ENCODE results near the gene CCDC88B. TPM values are rescaled to one million over a fixed set of nuclear protein-coding genes. Genes with fewer than 3 reads are reported as not detected.

CCDC88B gene
- total and polyA plus RNA-seq, 10 of the 15 experiments (the other 5 are each of a cell fraction or from before 2014, with no cell fraction given), result 0.24 to 66.0 (median 19.2) TPM

- ATAC-seq (no peak), DNase-seq (ENCODE audit: low read depth, low spot score) (no peak), FAIRE-seq (no peak)
- Histone ChIP-seq H3K27me3 (replicated peaks in 1 of 2; ENCODE audit: control insufficient read depth in 2 of 2, insufficient read depth in 2 of 2, low read length in 1 of 2) (no peaks in the 10 kb centered on the region), H3K9me3 (replicated peaks; ENCODE audit: control insufficient read depth, insufficient read depth, low read length) (no peaks in the 10 kb centered on the region; the same call in 2 of the 3 replicates), H3K36me3 (ENCODE audit: control insufficient read depth in 2 of 2, insufficient read depth in 2 of 2, low read length in 1 of 2) (peaks cover 5 to 17% of the 10 kb centered on the region in 2 experiments; a peak in 3 of 4 replicates), H3K4me2 (ENCODE audit: control insufficient read depth, insufficient read depth) (no peak overlapping the region), H2AFZ (ENCODE audit: control insufficient read depth, low read depth, low read length) (no peak overlapping the region), H3K9ac (ENCODE audit: control insufficient read depth, insufficient read depth, low read length) (no peak overlapping the region), H3K4me3 (no peak overlapping the region), H3K27ac (ENCODE audit: control insufficient read depth, insufficient read depth) (no peak overlapping the region), H3K79me2 (ENCODE audit: control insufficient read depth, insufficient read depth, low read length) (no peaks in the 10 kb centered on the region; the same call in 1 of the 2 replicates), H4K20me1 (ENCODE audit: control insufficient read depth, insufficient read depth) (no peaks in the 10 kb centered on the region), H3K4me1 (ENCODE audit: control insufficient read depth, insufficient read depth, low read length) (peaks cover 6% of the 10 kb centered on the region)
- in situ Hi-C loops (cut with MboI) (no loop called here), intact Hi-C loops (cut with micrococcal nuclease; ENCODE audit: unreplicated experiment) (no loop called here)
- no peak for TF ChIP-seq YY1 (IDR thresholded peaks at IDR 0.05; ENCODE audit: low read depth, low read length)
- TF ChIP-seq RCOR1 (conservative IDR thresholded peaks at IDR 0.05; ENCODE audit: low read depth, low read length), result no peak
- TF ChIP-seq NKRF (conservative IDR thresholded peaks at IDR 0.05), result no peak
- no peak for TF ChIP-seq SKIL (IDR thresholded peaks at IDR 0.05; ENCODE audit: low read depth, poor library complexity, severe bottlenecking)
- no peak for TF ChIP-seq REST (IDR thresholded peaks at IDR 0.05; ENCODE audit: low read depth, low read length)
- TF ChIP-seq RBBP5 (conservative IDR thresholded peaks at IDR 0.05), result no peak
- TF ChIP-seq IKZF2 (IDR thresholded peaks at IDR 0.05), result no peak
- no peak for TF ChIP-seq ZNF622 (IDR thresholded peaks at IDR 0.05)
- TF ChIP-seq STAT1 (conservative IDR thresholded peaks at IDR 0.05), result no peak
- no peak for TF ChIP-seq MTA2 (IDR thresholded peaks at IDR 0.05; ENCODE audit: low read depth)
- TF ChIP-seq ATF7 (IDR thresholded peaks at IDR 0.05; ENCODE audit: low read depth), result no peak
- TF ChIP-seq ZBED1 (IDR thresholded peaks at IDR 0.05; ENCODE audit: borderline replicate concordance), result no peak
- TF ChIP-seq DPF2 (IDR thresholded peaks at IDR 0.05), result no peak
- TF ChIP-seq EED (IDR thresholded peaks at IDR 0.05; ENCODE audit: low read depth), result no peak
- no peak for TF ChIP-seq EGR1 (IDR thresholded peaks at IDR 0.05; ENCODE audit: borderline replicate concordance in 1 of 2, low read depth in 2 of 2, low read length in 2 of 2)
- TF ChIP-seq IRF4 (IDR thresholded peaks at IDR 0.05; ENCODE audit: low read depth, low read length), result no peak
- TF ChIP-seq POU2F2 (IDR thresholded peaks at IDR 0.05; ENCODE audit: borderline replicate concordance, low read depth, low read length), result no peak
- TF ChIP-seq NR2C1 (IDR thresholded peaks at IDR 0.05), result no peak
- POLR2A ChIA-PET, result no interaction called here
- CTCF ChIA-PET, result interaction anchor here (1.8 kb wide), 1 partner anchor 12 kb away, joined by 7 read pairs; no protein-coding TSS in a partner anchor
- SMC1A ChIA-PET (ENCODE audit: uncharacterized antibody, unreplicated experiment), result no interaction called here
- 95% methylated on average over 1 of the region's 1 CpG for WGBS (ENCODE audit: insufficient coverage, insufficient replicate concordance, low lambda C conversion rate, missing lambda C conversion rate)
- RAD21 ChIA-PET (ENCODE audit: unreplicated experiment), result no interaction called here
- no TSS peak for BruUV-seq (replicated peaks)
Measured at GRCh38 chr11:64366751-64367150, 26.7 kb downstream of the CCDC88B start.
